Islet precursor cell (in vitro differentiated cells): ENCODE results near the gene CMIP.

ENCODE experiments used
- DNase-seq: peaks from one replicate; pipeline ENCODE4 v3.0.0-alpha.2; 2018

The CMIP gene

GRCh38 chr16:81553814-81554675 lies 109.4 kb downstream of the CMIP start:
- no peak for DNase-seq

GRCh38 chr16:81554979-81555378 lies 110.4 kb downstream of the CMIP start:
- DNase-seq, result no peak

GRCh38 chr16:81555660-81556059 lies 111.1 kb downstream of the CMIP start:
- DNase-seq, result no peak

GRCh38 chr16:81556715-81557284 lies 112.2 kb downstream of the CMIP start:
- DNase-seq, result no peak

- no peak for DNase-seq
These were observed 113.5 kb downstream of the CMIP start for GRCh38 chr16:81558077-81558443.

GRCh38 chr16:81558444-81559175 lies 114.0 kb downstream of the CMIP start:
- no peak for DNase-seq

GRCh38 chr16:81560979-81561657 lies 116.5 kb downstream of the CMIP start:
- no peak for DNase-seq

GRCh38 chr16:81562174-81562849 lies 117.7 kb downstream of the CMIP start:
- DNase-seq, result no peak

GRCh38 chr16:81562926-81563325 lies 118.3 kb downstream of the CMIP start:
- DNase-seq, result no peak

GRCh38 chr16:81564421-81564911 lies 119.9 kb downstream of the CMIP start:
- no peak for DNase-seq

GRCh38 chr16:81565321-81566028 lies 120.9 kb downstream of the CMIP start:
- no peak for DNase-seq

- DNase-seq, result no peak
These were observed 121.7 kb downstream of the CMIP start for GRCh38 chr16:81566086-81567007.

- no peak for DNase-seq
These were observed 122.5 kb downstream of the CMIP start for GRCh38 chr16:81567087-81567486.

- DNase-seq, result no peak
These were observed 123.6 kb downstream of the CMIP start for GRCh38 chr16:81567987-81568748.

GRCh38 chr16:81568749-81569087 lies 124.1 kb downstream of the CMIP start:
- DNase-seq, result no peak

GRCh38 chr16:81569361-81570034 lies 124.9 kb downstream of the CMIP start:
- no peak for DNase-seq

- DNase-seq, result no peak
These were observed 125.7 kb downstream of the CMIP start for GRCh38 chr16:81570151-81570846.

- no peak for DNase-seq
These were observed 126.6 kb downstream of the CMIP start for GRCh38 chr16:81571175-81571574.
